Erythroblast (primary cell): ENCODE data around the gene VAV1.
"Not testable (repeated sequence)": the region's sequence is repeated elsewhere in the genome, so short reads cannot be mapped to it uniquely, and the experiment has no call there.

Experiments
- DNase-seq, 2 experiments: peaks; one replicate each; lab custom pipeline; 2025; lab: John Stamatoyannopoulos, UW
- GATA1 ChIP-seq: IDR thresholded peaks from 2 replicates; pipeline ENCODE4 v1.6.1; 2011; ENCODE audit warnings: low read depth, mild to moderate bottlenecking, control low read depth, low read length, moderate library complexity
- POLR2A ChIP-seq: IDR thresholded peaks from 2 replicates; pipeline ENCODE4 v1.6.1; 2011; ENCODE audit warnings: mild to moderate bottlenecking, low read length

VAV1 gene

GRCh38 chr19:6813659-6814058 lies 41.2 kb downstream of the VAV1 start:
- TF ChIP-seq POLR2A (no peak), GATA1 (no peak)
- no peak for DNase-seq

GRCh38 chr19:6817179-6817578 lies 44.7 kb downstream of the VAV1 start:
- DNase-seq = no peak
- TF ChIP-seq GATA1 (no peak), POLR2A (no peak)

GRCh38 chr19:6818246-6818645 lies 45.7 kb downstream of the VAV1 start:
- no peak for TF ChIP-seq GATA1
- no peak for TF ChIP-seq POLR2A
- DNase-seq = no peak

- TF ChIP-seq POLR2A = no peak
- TF ChIP-seq GATA1 = no peak
Observed at GRCh38 chr19:6819323-6819722, 46.8 kb downstream of the VAV1 start.

GRCh38 chr19:6820237-6820636 lies 47.7 kb downstream of the VAV1 start:
- TF ChIP-seq GATA1 (no peak), POLR2A (no peak)
- DNase-seq = no peak

More at GRCh38 chr19:6819323-6819722, 46.8 kb downstream of the VAV1 start:
- DNase-seq = no peak

GRCh38 chr19:6821639-6822310 lies 49.3 kb downstream of the VAV1 start:
- no peak for DNase-seq
- TF ChIP-seq GATA1 = no peak
- TF ChIP-seq POLR2A = no peak

- no peak for DNase-seq
- TF ChIP-seq GATA1 (no peak), POLR2A (no peak)
Observed at GRCh38 chr19:6822311-6822670, 49.8 kb downstream of the VAV1 start.

- no peak for DNase-seq
- TF ChIP-seq POLR2A (no peak), GATA1 (no peak)
Observed at GRCh38 chr19:6825076-6825774, 52.7 kb downstream of the VAV1 start.

GRCh38 chr19:6826281-6826920 lies 53.9 kb downstream of the VAV1 start:
- DNase-seq = no peak
- TF ChIP-seq GATA1 = no peak
- TF ChIP-seq POLR2A = no peak

GRCh38 chr19:6828306-6828697 lies 55.8 kb downstream of the VAV1 start:
- TF ChIP-seq GATA1 (no peak), POLR2A (no peak)
- no peak for DNase-seq

- no peak for TF ChIP-seq POLR2A
- TF ChIP-seq GATA1 = no peak
- DNase-seq = peak; percentile 67 to 70
Observed at GRCh38 chr19:6828698-6829633, 56.5 kb downstream of the VAV1 start.

- not testable (repeated sequence) for DNase-seq
Observed at GRCh38 chr19:6829829-6830228, 57.3 kb downstream of the VAV1 start.

GRCh38 chr19:6831084-6831483 lies 58.6 kb downstream of the VAV1 start:
- not testable (repeated sequence) for DNase-seq

- TF ChIP-seq POLR2A (no peak), GATA1 (no peak)
- no peak for DNase-seq
Observed at GRCh38 chr19:6832412-6832811, 59.9 kb downstream of the VAV1 start.

GRCh38 chr19:6833166-6833790 lies 60.8 kb downstream of the VAV1 start:
- no peak for DNase-seq
- TF ChIP-seq GATA1 (no peak), POLR2A (no peak)
